Epithelial cell of prostate (primary cell): ENCODE data around the gene YDJC.
"Not testable (repeated sequence)": the region's sequence is repeated elsewhere in the genome, so short reads cannot be mapped to it uniquely, and the experiment has no call there.

ENCODE experiments used
- DNase-seq: peaks from one replicate; pipeline ENCODE4 v3.0.0-alpha.2; 2011; ENCODE audit warnings: low read depth, low spot score
- H3K27ac ChIP-seq: fragments of 450-650 bp; 2 replicates; pipeline ENCODE4 v1.5.1; 2017; ENCODE audit warnings: mild to moderate bottlenecking

Gene YDJC

GRCh38 chr22:21585389-21585788 is 44.4 kb downstream of the YDJC start:
- DNase-seq: no peak
- H3K27ac ChIP-seq: no peak overlapping the region

GRCh38 chr22:21582801-21583740 is 46.8 kb downstream of the YDJC start:
- peak overlapping the region; percentile 9 for H3K27ac ChIP-seq
- no peak for DNase-seq

- not testable (repeated sequence) for H3K27ac ChIP-seq, DNase-seq
Observed at GRCh38 chr22:21581009-21581713, 48.7 kb downstream of the YDJC start.

GRCh38 chr22:21580623-21581007 is 49.2 kb downstream of the YDJC start:
- not testable (repeated sequence) for DNase-seq

GRCh38 chr22:21579474-21579851 is 50.4 kb downstream of the YDJC start:
- DNase-seq: no peak
- no peak overlapping the region for H3K27ac ChIP-seq

More at GRCh38 chr22:21580623-21581007, 49.2 kb downstream of the YDJC start:
- H3K27ac ChIP-seq: not testable (repeated sequence)
